ENCODE data around the gene DLG5. TPM values are rescaled to one million over a fixed set of nuclear protein-coding genes. Genes with fewer than 3 reads are reported as not detected.

The DLG5 gene
- total and polyA plus RNA-seq, 9 of the 15 experiments (the other 6 are each of a cell fraction or from before 2014, with no cell fraction given), result 1.4 to 26.8 (median 11.2) TPM

DNA sequence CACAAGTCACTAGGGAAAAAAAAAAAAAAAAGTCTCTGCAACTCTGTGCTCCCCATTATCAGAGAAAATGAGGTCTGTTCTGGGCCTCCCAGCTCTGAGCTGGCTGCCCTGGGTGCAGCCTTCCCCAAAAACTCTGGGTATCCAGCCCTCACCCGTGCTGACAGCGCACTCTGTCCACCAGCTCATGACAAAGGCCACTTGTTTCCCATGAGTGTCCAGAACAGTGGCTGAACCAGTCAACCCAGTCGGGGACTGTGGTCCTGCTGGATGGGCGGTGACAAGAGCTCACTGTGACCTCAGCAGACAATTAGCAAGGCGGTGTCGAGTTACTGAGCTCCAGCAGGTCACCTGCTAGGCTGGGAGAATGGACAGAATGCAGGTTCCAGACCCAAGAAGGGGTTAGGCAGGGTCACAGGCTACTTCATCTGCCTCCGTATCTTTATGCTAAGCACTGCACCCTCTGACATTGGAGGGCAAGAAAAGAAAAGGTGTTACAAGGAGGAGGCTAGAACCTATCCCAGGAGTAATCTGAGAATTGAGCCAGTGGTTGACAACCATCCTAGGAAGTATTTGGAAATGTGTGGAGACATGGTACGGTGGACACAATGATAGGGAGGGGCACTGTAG is 37.2 kb downstream of the DLG5 start:
- POLR2A ChIA-PET, result interaction anchor here (0.5 to 3.2 kb wide), 19 partner anchors 8 to 1262 kb away, joined by 3 to 16 read pairs (median 3); partner anchors contain the start of gene RPS24
- Histone ChIP-seq H3K36me3 (ENCODE audit: control insufficient read depth, insufficient read depth, low read length) (no peaks in the 10 kb centered on the region), H3K4me2 (ENCODE audit: insufficient read depth, low read length) (peak overlapping the region; percentile 8; the same call in 1 of the 2 replicates), H3K27ac (ENCODE audit: extremely low read depth, low read depth, low read length) (no peak overlapping the region), H3K9ac (ENCODE audit: insufficient read depth in 1 of 2, low read depth in 2 of 2, low read length in 2 of 2) (peak overlapping the region in 1 of 2 experiments; percentile 86; a peak in 2 of 4 replicates), H3K4me1 (replicated peaks in 1 of 2; ENCODE audit: control insufficient read depth in 2 of 2, insufficient read depth in 2 of 2, low read length in 2 of 2) (peaks cover 19 to 20% of the 10 kb centered on the region in 2 experiments), H3K79me2 (ENCODE audit: control insufficient read depth, insufficient read depth, low read length) (peaks cover 34% of the 10 kb centered on the region), H3K27me3 (ENCODE audit: control insufficient read depth in 2 of 2, insufficient read depth in 2 of 2, low read length in 2 of 2) (no peaks in the 10 kb centered on the region), H3K9me3 (replicated peaks; ENCODE audit: control insufficient read depth, insufficient read depth, low read depth, low read length) (no peaks in the 10 kb centered on the region), H4K20me1 (replicated peaks; ENCODE audit: control insufficient read depth, insufficient read depth, low read length) (peaks cover 30% of the 10 kb centered on the region; the same call in 1 of the 2 replicates), H3K4me3 (no peak overlapping the region), H2AFZ (ENCODE audit: low read depth, low read length) (no peak overlapping the region; the same call in 1 of the 2 replicates), H3K9me1 (ENCODE audit: control insufficient read depth, insufficient read depth, low read length) (peaks cover 12% of the 10 kb centered on the region)
- 16% methylated on average over 8 of the region's 8 CpGs for WGBS (ENCODE audit: insufficient coverage, low coverage, missing lambda C conversion rate)
- intact Hi-C loops (cut with micrococcal nuclease) (no loop called here), in situ Hi-C loops (cut with MboI) (no loop called here)
- ATAC-seq (peak; percentile 94), FAIRE-seq (peak; percentile 93), DNase-seq (ENCODE audit: extremely low read depth in 1 of 4, low spot score in 3 of 4) (peak; percentile 52 to 85 (median 65))
- CTCF ChIA-PET (ENCODE audit: low intra/inter-chr PET ratio), result interaction anchor here (0.5 to 0.8 kb wide), 3 partner anchors 39 to 140 kb away, joined by 3 to 7 read pairs (median 4); partner anchors contain the start of gene POLR3A
- BruUV-seq (replicated peaks), result no TSS peak
- TF ChIP-seq NCOR1 (IDR thresholded peaks at IDR 0.05), result no peak
- no peak for TF ChIP-seq KDM2B (CRISPR knock-in tag; IDR thresholded peaks at IDR 0.05)
- TF ChIP-seq HDAC6 (IDR thresholded peaks at IDR 0.05; ENCODE audit: low read depth, low read length), result no peak
- TF ChIP-seq YY1 (IDR thresholded peaks at IDR 0.05; ENCODE audit: borderline replicate concordance in 1 of 3, control insufficient read depth in 1 of 3, extremely low read depth in 1 of 3, insufficient read depth in 3 of 3, insufficient read length in 1 of 3, insufficient replicate concordance in 2 of 3, low read depth in 1 of 3, low read length in 2 of 3), result no peak
- no peak for TF ChIP-seq ZNF778 (CRISPR knock-in tag; IDR thresholded peaks at IDR 0.05)
- TF ChIP-seq JUND (IDR thresholded peaks at IDR 0.05; ENCODE audit: borderline replicate concordance, low read depth, low read length), result 0 out of 2 replicates have a peak, but pooled peaks have one; percentile 24
- peak; percentile 45; the same call in 1 of the 3 replicates for TF ChIP-seq JUND (tag; IDR thresholded peaks at IDR 0.05; ENCODE audit: borderline replicate concordance, low read depth, low read length)
- TF ChIP-seq NR2C2 (CRISPR knock-in tag; IDR thresholded peaks at IDR 0.05), result no peak
- TF ChIP-seq NR2C2 (tag; IDR thresholded peaks at IDR 0.05), result 0 out of 2 replicates have a peak, but pooled peaks have one; percentile 35
- peak; percentile 74 for TF ChIP-seq BHLHE40 (IDR thresholded peaks at IDR 0.05; ENCODE audit: low read length)
- no peak for TF ChIP-seq RFX5 (IDR thresholded peaks at IDR 0.05; ENCODE audit: low read depth, low read length)
- TF ChIP-seq NRF1 (conservative IDR thresholded peaks at IDR 0.05 in 1 of 2, IDR thresholded peaks at IDR 0.05 in 1 of 2), result peak in 1 of 2 experiments; percentile 22; a peak in 1 of 4 replicates
- TF ChIP-seq, protein P1, sequence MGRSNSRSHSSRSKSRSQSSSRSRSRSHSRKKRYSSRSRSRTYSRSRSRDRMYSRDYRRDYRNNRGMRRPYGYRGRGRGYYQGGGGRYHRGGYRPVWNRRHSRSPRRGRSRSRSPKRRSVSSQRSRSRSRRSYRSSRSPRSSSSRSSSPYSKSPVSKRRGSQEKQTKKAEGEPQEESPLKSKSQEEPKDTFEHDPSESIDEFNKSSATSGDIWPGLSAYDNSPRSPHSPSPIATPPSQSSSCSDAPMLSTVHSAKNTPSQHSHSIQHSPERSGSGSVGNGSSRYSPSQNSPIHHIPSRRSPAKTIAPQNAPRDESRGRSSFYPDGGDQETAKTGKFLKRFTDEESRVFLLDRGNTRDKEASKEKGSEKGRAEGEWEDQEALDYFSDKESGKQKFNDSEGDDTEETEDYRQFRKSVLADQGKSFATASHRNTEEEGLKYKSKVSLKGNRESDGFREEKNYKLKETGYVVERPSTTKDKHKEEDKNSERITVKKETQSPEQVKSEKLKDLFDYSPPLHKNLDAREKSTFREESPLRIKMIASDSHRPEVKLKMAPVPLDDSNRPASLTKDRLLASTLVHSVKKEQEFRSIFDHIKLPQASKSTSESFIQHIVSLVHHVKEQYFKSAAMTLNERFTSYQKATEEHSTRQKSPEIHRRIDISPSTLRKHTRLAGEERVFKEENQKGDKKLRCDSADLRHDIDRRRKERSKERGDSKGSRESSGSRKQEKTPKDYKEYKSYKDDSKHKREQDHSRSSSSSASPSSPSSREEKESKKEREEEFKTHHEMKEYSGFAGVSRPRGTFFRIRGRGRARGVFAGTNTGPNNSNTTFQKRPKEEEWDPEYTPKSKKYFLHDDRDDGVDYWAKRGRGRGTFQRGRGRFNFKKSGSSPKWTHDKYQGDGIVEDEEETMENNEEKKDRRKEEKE (IDR thresholded peaks at IDR 0.05; ENCODE audit: borderline replicate concordance in 1 of 2, control insufficient read depth in 1 of 2, low read depth in 2 of 2, low read length in 1 of 2), result no peak
- no peak for TF ChIP-seq POLR2AphosphoS5 (IDR thresholded peaks at IDR 0.05; ENCODE audit: control insufficient read depth, insufficient read depth, low read depth, low read length)
- TF ChIP-seq, protein P2, sequence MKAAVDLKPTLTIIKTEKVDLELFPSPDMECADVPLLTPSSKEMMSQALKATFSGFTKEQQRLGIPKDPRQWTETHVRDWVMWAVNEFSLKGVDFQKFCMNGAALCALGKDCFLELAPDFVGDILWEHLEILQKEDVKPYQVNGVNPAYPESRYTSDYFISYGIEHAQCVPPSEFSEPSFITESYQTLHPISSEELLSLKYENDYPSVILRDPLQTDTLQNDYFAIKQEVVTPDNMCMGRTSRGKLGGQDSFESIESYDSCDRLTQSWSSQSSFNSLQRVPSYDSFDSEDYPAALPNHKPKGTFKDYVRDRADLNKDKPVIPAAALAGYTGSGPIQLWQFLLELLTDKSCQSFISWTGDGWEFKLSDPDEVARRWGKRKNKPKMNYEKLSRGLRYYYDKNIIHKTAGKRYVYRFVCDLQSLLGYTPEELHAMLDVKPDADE (conservative IDR thresholded peaks at IDR 0.05; ENCODE audit: control insufficient read depth, low read depth, low read length), result no peak
- TF ChIP-seq ZNF282 (CRISPR knock-in tag; IDR thresholded peaks at IDR 0.05), result no peak
